CD4-positive, alpha-beta T cell treated with Interleukin-2 at 100 ng/mL for 4 hours (primary cell): Measurements from ENCODE around the gene C14orf180.

Experiments
- DNase-seq: peaks from one replicate; pipeline ENCODE4 v3.0.0-alpha.2; 2020; ENCODE audit warnings: low spot score

C14orf180 gene

GRCh38 chr14:104561632-104562495 lies 17.7 kb upstream of the C14orf180 start:
- DNase-seq, result no peak

GRCh38 chr14:104562606-104563005 lies 17.0 kb upstream of the C14orf180 start:
- DNase-seq, result no peak

GRCh38 chr14:104563191-104563741 lies 16.3 kb upstream of the C14orf180 start:
- DNase-seq, result no peak

GRCh38 chr14:104563742-104564615 lies 15.6 kb upstream of the C14orf180 start:
- peak; percentile 57 for DNase-seq

GRCh38 chr14:104564744-104565679 lies 14.6 kb upstream of the C14orf180 start:
- DNase-seq, result no peak

GRCh38 chr14:104567141-104567956 lies 12.2 kb upstream of the C14orf180 start:
- DNase-seq, result no peak

- no peak for DNase-seq
These were observed 11.7 kb upstream of the C14orf180 start for GRCh38 chr14:104567957-104568225.

GRCh38 chr14:104568620-104569019 lies 10.9 kb upstream of the C14orf180 start:
- no peak for DNase-seq

GRCh38 chr14:104569435-104569834 lies 10.1 kb upstream of the C14orf180 start:
- DNase-seq, result no peak

- DNase-seq, result no peak
These were observed 8.3 kb upstream of the C14orf180 start for GRCh38 chr14:104571246-104571645.

- DNase-seq, result no peak
These were observed 7.4 kb upstream of the C14orf180 start for GRCh38 chr14:104572024-104572626.

- no peak for DNase-seq
These were observed 6.9 kb upstream of the C14orf180 start for GRCh38 chr14:104572668-104573067.

- DNase-seq, result no peak
These were observed 5.6 kb upstream of the C14orf180 start for GRCh38 chr14:104573930-104574329.

- no peak for DNase-seq
These were observed 5.0 kb upstream of the C14orf180 start for GRCh38 chr14:104574536-104574935.

GRCh38 chr14:104574978-104575583 lies 4.5 kb upstream of the C14orf180 start:
- DNase-seq, result no peak

- no peak for DNase-seq
These were observed 3.2 kb upstream of the C14orf180 start for GRCh38 chr14:104576232-104576969.

GRCh38 chr14:104576970-104577332 lies 2.6 kb upstream of the C14orf180 start:
- no peak for DNase-seq

GRCh38 chr14:104577426-104577825 lies 2.1 kb upstream of the C14orf180 start:
- DNase-seq, result no peak

GRCh38 chr14:104577847-104578301 lies 1.7 kb upstream of the C14orf180 start:
- no peak for DNase-seq
